Cardiac muscle cell (in vitro differentiated cells and primary cell): ENCODE measurements around the gene STX8. TPM values are rescaled to one million over a fixed set of nuclear protein-coding genes. Genes with fewer than 3 reads are reported as not detected.

Experiments used
- DNase-seq, 2 donors: peaks; one replicate each; pipeline versions ENCODE4 v3.0.0 to v3.0.0-alpha.2; 2010 to 2017; ENCODE audit warnings: low read depth in 1 of 2, low spot score in 1 of 2
- H3K27ac ChIP-seq: fragments of 200-600 bp; sonication (generic); 2 replicates; pipeline ENCODE4 v1.5.1; 2016
- H3K27me3 ChIP-seq: fragments of 200-600 bp; sonication (generic); 2 replicates; pipeline ENCODE4 v1.6.0; 2016; ENCODE audit warnings: control low read depth
- H3K36me3 ChIP-seq: fragments of 200-600 bp; sonication (generic); 2 replicates; pipeline ENCODE4 v1.5.1; 2016; ENCODE audit warnings: control low read depth
- H3K4me1 ChIP-seq: fragments of 200-600 bp; sonication (generic); 2 replicates; pipeline ENCODE4 v1.8.1; 2017; ENCODE audit warnings: low read depth, mild to moderate bottlenecking, mixed run types
- H3K4me3 ChIP-seq: fragments of 200-600 bp; sonication (generic); 2 replicates; pipeline ENCODE4 v1.5.1; 2016; ENCODE audit warnings: mild to moderate bottlenecking
- H3K9me3 ChIP-seq: fragments of 200-600 bp; sonication (generic); 2 replicates; pipeline ENCODE4 v1.5.1; 2017; ENCODE audit warnings: low read depth, mild to moderate bottlenecking, control low read depth
- polyA plus RNA-seq: library from polyadenylated mRNA; unstranded; fragments of >200 nt; fragmentation: Nextera tagmentation; extraction: Ambion mirVana; gene quantifications from 2 replicates; pipeline ENCODE4 v1.2.1, GENCODE V29; 2016
- total RNA-seq: library from RNA; depleted of rRNA; stranded (reverse); fragments of >200 nt; gene quantifications from 2 replicates; pipeline ENCODE4 v1.2.3, GENCODE V29; 2016
- TF ChIP-seq, protein P1 (sequence below): IDR thresholded peaks from 2 replicates; pipeline ENCODE4 v1.5.1; 2012; ENCODE audit warnings: low read depth, mild to moderate bottlenecking, low read length

STX8 gene
- total and polyA plus RNA-seq, 2 experiments from 2014 or later = 46.9 to 95.2 TPM

DNA sequence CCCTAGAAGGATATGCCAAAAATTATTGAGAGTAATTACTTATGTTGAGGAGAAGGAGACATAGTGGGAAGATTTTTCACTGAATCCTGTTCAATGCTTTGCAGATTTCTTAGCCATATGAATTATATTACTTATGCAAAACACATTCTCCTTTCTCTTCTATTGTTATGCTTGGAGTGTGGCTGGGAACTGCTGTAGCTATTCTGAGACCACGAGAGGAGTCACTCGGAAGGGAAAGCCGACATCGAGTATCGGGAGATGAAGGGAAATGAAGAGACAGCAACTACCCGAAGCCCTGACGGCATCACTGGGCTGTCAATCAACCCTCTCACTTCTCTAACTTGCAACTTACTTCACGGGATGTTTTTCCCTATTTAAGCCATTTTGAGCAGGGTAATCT is 39.6 kb downstream of the STX8 start:
- Histone ChIP-seq H3K4me3 (no peak overlapping the region), H3K27ac (no peak overlapping the region), H3K4me1 (peaks cover under 1% of the 10 kb centered on the region), H3K9me3 (no peaks in the 10 kb centered on the region), H3K36me3 (no peaks in the 10 kb centered on the region), H3K27me3 (no peaks in the 10 kb centered on the region)
- no peak for DNase-seq
- TF ChIP-seq, protein P1, sequence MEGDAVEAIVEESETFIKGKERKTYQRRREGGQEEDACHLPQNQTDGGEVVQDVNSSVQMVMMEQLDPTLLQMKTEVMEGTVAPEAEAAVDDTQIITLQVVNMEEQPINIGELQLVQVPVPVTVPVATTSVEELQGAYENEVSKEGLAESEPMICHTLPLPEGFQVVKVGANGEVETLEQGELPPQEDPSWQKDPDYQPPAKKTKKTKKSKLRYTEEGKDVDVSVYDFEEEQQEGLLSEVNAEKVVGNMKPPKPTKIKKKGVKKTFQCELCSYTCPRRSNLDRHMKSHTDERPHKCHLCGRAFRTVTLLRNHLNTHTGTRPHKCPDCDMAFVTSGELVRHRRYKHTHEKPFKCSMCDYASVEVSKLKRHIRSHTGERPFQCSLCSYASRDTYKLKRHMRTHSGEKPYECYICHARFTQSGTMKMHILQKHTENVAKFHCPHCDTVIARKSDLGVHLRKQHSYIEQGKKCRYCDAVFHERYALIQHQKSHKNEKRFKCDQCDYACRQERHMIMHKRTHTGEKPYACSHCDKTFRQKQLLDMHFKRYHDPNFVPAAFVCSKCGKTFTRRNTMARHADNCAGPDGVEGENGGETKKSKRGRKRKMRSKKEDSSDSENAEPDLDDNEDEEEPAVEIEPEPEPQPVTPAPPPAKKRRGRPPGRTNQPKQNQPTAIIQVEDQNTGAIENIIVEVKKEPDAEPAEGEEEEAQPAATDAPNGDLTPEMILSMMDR = no peak

DNA sequence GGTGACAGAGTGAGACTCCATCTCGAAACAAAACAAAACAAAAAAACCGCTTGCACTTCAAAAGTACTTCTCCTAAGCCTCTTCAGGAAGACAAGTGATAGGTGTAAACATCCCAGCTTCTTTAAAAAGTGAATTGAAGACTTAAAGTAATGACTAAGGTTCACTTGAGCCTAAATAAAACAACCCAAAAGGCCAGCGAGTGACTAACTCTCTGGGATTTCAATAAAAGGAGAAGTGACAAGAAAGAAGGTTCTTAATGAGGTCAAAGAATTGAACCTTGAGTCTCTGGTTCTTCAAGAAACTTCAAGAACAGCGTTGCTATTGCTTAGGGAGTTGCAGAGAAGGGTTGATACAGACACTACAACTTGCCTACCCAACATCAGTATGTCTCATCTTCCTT is 42.2 kb downstream of the STX8 start:
- Histone ChIP-seq H3K27me3 (no peaks in the 10 kb centered on the region), H3K4me3 (no peak overlapping the region), H3K9me3 (no peaks in the 10 kb centered on the region), H3K4me1 (peaks cover 3% of the 10 kb centered on the region), H3K27ac (no peak overlapping the region), H3K36me3 (no peaks in the 10 kb centered on the region)
- TF ChIP-seq, protein P1 = no peak
- DNase-seq = no peak

DNA sequence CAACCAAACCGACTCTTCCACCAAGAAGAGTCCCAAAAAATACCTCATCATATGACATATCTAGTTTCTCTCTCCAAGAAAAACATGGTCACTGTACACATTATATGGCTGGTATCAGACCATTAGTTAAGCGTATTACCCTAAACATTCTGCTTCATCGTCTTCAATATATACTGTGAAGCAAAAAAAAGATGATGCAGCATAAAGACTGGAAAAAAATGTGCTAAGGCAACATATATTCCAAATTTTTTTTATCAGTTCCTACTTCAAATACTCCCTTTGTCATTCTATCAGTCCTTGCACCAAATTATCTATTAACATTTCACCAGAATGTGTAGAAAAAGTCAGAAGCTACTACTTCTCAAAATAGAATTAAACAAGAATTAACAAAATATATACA is 42.9 kb downstream of the STX8 start:
- Histone ChIP-seq H3K9me3 (no peaks in the 10 kb centered on the region), H3K27me3 (no peaks in the 10 kb centered on the region), H3K36me3 (no peaks in the 10 kb centered on the region), H3K4me3 (no peak overlapping the region), H3K4me1 (peaks cover 3% of the 10 kb centered on the region), H3K27ac (no peak overlapping the region)
- TF ChIP-seq, protein P1 = no peak
- no peak for DNase-seq

DNA sequence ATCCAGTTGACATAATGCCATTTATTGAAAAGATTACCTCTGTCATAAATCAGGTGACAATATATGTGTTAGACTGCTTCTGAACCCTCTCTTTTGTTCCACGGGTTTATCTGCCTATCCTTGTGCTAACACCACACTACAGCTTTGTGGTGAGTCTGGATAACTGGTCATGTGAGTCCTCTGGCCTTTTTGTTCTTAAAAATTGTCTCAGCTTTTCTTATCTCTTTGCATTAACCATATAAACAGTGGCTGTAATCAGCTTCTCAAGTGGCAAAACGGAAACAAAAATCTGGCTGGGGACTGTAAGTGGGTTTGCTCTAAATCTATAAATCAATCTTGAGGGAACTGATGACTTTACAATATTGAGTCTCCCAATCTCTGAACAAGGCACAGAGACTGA is 44.6 kb downstream of the STX8 start:
- H3K4me1 ChIP-seq = peaks cover 3% of the 10 kb centered on the region
- DNase-seq = peak in 1 of 2 donors; percentile 11

DNA sequence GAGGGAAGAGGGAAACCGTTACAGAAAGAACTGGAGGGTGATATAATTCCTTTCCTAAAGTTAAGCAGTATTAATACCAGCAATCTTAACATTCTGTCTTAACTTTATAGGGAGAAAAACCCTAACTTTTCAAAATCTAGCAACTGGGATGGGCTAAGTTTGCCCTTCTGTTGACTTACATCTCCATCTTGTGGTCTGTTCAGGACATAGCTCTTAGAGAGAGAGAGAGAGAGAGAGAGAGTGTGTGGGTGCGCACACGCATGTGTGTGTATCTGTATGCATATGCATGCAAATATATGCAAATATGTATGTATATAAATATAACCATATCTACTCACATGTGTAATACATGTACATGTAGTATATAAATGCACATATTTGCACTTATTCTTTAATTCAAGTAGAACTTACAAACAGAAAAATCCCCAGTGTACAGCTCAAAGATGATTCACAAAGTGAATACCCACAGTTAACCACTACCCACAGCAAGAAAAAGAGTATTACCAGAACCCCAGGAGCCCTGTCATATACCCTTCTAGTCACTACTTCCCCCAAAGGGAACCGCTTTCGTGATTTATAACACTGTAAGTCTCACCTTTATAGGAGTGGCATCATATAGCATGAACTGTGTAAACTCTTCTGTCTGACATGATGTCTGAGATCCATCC is 46.5 kb downstream of the STX8 start:
- Histone ChIP-seq H3K4me1 (peaks cover 3% of the 10 kb centered on the region), H3K27ac (no peak overlapping the region), H3K36me3 (no peaks in the 10 kb centered on the region), H3K4me3 (no peak overlapping the region), H3K27me3 (no peaks in the 10 kb centered on the region), H3K9me3 (no peaks in the 10 kb centered on the region)
- peak in 1 of 2 donors; percentile 47 for DNase-seq
- TF ChIP-seq, protein P1 = peak; percentile 64

More for the DNA sequence above, 44.6 kb downstream of the STX8 start:
- TF ChIP-seq, protein P1 = no peak
- H3K27me3 ChIP-seq = no peaks in the 10 kb centered on the region
- no peak overlapping the region for H3K4me3 ChIP-seq
- no peaks in the 10 kb centered on the region for H3K9me3 ChIP-seq
- H3K27ac ChIP-seq = no peak overlapping the region
- no peaks in the 10 kb centered on the region for H3K36me3 ChIP-seq
